ENCODE measurements around the gene ST8SIA3. TPM values are rescaled to one million over a fixed set of nuclear protein-coding genes. Genes with fewer than 3 reads are reported as not detected.
"Not testable (repeated sequence)": the region's sequence is repeated elsewhere in the genome, so short reads cannot be mapped to it uniquely, and the experiment has no call there.

The ST8SIA3 gene
- polyA plus RNA-seq, 3 donors = 0.09 TPM; not detected in 2

DNA sequence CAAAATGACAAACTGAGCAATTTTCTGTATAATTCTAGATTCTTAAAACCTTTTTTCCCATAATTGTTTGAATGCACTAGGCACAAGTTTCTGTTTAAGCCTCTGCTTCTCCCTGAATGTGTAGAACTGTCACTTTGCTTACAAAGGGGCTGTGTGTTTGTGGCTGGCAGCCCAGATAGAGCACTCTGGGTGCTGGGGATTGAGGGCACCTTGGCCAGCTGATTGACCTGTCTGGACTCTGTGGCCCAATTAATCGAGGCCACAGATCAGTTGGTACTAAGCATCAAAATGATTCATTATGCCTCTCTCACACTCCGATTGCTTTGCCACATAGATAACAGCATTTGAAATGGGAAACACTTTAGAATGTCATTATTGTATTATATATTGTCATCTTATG is 12.1 kb downstream of the ST8SIA3 start:
- no peak for DNase-seq

DNA sequence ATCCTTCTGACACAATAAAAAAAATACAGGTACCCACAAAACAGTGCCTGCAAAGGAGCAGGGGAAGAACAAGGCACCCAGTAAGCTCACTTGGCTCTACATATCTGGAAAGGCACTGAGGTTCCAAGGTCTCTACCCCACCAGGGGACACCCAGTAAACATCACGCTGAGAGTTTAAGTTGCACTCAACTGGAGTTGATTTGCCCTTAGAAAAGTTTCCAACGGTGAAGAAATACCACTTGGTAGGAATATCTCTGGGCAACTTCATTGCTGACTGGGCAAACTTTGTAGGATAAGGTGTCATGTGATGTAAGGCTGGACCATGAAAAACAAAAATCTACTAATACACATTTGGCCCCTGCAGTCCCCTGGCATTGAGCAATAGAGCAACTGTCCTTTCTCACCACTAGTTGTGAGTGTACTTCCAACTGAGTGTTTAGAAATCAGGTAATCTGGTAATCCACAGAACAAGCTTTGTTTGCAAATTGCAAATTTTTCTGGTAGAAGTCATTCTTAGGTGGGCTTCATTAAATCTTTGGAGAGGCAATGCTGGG is 14.2 kb downstream of the ST8SIA3 start:
- no peak for DNase-seq

DNA sequence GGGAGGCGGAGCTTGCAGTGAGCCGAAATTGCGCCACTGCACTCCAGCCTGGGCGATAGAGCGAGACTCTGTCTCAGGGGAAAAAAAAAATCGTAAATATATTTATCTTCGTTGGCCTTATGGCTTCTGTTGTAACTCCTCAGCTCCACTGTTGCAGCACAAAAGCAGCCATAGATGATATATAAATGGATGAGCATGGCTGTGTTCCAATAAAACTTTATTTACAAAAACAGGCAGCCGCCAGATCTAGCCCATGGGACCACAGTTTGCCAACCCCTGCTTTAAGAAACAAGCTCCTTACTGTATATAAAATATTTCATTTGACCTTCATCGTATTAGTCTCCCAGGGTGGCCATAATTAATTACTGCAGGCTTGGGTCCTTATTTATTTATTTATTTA is 20.1 kb downstream of the ST8SIA3 start:
- DNase-seq = no peak

DNA sequence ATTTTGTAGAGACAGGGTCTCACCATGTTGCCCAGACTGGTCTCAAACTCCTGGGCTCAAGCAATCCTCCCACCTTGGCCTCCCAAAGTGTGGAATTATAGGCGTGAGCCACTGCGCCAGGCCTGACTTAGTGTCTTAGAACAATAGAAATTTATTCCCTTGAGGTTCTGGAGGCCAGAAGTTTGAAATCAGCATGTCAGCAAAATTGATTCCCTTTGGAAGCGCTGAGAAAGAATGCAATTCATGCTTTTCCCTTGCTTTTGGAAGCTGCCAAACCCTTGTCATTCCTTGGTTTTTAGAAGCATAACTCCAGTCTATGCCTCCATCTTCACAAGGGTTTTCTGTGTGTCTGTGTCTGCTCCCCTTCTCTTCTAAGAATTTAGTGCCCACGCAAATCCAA is 20.7 kb downstream of the ST8SIA3 start:
- DNase-seq = no peak

DNA sequence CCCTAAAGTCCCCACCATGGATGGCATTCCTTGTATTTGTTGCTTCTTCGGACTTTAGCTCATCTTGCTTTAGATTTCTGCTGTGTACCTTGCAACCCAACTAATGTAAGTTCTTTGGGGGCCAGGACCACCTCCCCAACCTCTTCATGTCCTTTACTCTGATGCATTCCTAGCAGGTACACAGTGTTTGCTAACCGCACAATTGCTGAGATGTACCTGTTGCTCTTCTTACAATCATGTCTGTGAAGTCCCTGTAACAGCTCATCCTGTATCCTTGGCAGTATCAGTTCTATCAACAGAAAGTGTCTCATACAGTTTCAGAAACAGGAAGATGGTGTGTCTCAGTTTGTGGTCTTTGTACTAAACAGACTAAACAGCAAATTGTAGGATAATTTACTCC is 24.1 kb downstream of the ST8SIA3 start:
- no peak for DNase-seq

DNA sequence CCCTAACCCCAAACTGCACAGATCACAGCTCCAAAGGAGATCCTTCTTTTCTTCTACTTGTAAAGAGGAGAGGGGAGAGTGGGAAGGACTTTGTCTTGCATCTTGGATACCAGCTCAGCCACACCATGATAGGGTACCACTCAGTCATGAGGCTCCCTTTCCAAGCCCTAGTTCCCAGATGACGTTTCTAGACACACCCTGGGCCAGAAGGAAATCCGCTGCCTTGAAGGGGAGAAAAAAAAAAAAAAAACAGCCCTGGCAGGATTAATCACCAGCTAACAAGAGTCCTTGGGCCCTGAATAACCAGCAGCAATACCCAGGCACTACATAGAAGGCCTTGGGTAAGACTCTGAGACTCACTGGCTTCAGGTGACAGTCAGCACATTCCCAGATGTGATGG is 36.9 kb downstream of the ST8SIA3 start:
- no peak for DNase-seq

DNA sequence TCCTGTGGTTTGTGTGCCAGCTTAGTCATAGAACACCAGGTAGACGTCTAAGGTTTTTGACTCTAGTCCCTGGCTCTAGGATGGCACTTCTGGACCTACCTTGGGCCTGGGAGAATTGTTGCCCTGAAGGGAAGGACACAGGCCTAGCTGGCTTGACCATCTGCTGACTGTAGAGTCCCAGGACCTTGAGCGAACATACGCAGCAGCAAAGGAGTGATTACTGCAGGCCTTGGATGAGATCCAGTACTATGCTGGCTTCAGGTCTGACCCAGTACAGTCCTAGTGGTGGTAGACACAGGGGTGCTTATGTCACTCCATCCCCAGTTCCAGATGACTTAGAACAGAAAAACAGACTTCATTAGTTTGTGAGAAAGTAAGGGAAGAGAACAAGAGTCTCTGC is 37.7 kb downstream of the ST8SIA3 start:
- no peak for DNase-seq

DNA sequence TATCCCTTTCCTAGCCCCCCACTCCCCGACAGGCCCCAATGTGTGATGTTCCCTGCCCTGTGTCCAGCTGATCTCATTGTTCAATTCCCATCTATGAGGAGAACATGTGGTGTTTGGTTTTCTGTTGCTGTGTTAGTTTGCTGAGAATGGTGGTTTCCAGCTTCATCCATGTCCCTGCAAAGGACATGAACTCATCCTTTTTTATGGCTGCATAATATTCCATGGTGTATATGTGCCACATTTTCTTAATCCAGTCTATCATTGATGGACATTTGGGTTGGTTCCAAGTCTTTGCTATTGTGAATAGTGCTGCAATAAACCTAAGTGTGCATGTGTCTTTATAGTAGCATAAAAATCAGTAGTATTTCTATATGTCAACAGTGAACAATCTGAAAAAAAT is 42.4 kb downstream of the ST8SIA3 start:
- DNase-seq = not testable (repeated sequence)

DNA sequence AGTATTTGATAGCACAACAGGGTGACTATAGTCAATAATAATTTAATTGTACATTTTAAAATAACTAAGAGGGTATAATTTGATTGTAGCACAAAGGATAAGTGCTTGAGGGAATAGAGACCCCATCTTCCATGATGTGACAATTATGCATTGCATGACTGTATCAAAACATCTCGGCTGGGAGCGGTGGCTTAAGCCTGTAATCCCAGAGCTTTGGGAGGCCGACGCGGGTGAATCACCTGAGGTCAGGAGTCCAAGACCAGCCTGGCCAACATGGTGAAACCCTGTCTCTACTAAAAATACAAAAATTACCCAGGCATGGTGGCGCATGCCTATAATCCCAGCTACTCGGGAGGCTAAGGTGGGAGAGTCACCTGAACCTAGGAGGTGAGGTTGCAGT is 44.5 kb downstream of the ST8SIA3 start:
- DNase-seq = not testable (repeated sequence)

DNA sequence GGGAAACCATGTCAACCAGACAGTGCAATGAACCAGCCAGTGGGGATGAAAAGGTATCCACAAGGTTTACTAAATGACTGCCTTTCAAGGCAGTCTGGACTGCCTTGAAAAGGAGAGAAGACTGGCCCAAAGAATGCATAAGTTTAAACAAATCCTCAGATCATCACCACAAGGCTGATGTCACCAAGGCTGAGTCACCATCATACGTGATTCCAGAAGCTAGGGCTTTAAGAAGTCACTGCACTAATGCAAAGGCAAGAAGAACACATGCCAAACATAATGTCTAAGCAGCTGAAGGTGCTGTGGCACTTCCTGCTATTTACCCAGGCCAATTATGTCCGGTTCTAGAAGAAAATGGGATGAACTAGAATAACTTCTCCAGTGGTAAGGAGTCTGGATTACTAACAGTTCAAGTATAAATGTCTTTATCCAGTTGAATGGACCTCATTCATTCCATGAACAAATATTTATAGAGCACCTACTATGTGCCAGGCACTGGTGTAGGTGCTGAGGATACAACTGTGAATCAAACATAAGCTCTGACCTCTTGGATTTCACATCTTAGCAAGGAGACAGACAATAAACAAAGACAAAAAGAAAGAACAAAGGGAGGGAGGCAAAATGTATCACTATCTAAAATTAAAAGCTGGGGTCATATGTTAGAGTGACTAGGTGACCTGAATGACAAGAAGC is 45.2 kb downstream of the ST8SIA3 start:
- no peak for DNase-seq

DNA sequence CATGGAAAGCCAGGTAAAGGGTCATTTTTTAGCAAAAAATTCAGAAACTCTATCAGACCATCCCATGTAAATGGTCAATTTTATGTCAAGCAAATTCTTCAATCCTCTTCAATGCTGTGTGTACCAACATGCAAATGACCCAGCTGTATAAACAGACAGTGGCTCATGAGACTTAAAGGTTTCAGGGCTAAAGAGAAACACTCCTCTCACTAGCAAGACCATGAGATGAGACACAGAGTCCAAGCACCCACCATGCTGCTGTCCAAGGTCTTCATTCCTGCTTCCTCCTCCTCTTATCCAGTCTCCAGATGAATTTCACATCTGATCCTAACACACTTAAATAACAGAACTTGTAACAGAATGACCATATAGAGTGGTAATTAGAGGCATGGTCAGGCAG is 52.0 kb downstream of the ST8SIA3 start:
- DNase-seq = no peak

DNA sequence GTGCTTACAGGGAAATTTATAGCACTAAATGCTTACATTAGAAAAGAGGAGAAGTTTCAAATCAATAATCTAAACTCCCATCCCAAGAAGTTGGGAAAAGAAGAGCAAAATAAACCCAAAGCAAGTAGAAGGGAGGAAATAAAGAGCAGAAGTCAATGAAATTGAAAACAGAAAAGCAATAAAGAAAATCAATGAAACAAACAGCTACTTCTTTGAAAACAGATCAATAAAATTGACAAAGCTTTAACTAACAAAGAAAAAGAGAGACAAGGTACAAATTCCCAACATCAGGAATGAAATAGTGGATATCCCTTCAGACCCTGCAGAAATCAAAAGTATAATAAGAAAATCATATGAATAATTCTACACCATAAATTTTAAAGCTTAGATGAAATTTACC is 57.3 kb downstream of the ST8SIA3 start:
- no peak for DNase-seq

DNA sequence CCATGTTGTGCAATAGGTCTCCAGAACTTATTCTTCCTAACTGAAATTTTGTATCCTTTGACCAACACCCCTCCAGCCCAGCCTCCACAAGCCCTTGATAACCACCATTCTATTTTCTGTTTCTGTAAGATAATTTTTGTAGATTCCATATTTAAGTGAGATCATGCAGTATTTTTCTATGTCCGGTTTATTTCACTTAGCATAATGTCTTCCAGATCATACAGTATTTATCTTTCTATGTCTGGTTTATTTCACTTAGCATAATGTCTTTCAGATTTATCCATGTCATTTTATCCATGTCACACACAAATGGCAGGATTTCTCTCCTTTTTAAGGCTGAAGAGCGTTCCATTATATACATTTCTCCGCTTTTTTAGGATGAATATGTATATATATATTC is 58.4 kb downstream of the ST8SIA3 start:
- no peak for DNase-seq

DNA sequence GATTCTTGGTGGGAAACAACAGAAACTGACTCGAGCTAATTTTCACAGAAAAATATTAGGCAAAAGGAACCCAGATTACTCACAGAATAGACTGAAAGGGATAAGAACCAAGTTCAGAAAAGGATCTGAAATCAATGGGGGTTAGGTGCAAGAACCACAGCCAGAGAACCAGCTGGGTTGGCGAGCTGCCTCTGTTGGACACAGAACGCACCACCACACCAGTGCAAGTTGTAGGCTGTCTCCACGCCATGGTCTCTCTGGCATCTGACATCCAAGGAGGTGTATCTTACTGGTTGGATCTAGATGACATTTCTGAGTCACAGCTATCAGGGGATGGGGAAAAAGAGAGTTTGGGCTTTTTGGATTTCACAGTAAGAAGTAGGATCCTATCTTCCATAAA is 64.2 kb downstream of the ST8SIA3 start:
- DNase-seq = no peak

Other genes starting within 250 kb of the ST8SIA3 start
- not detected for gene BOD1L2, start 205.5 kb upstream of the ST8SIA3 start, polyA plus RNA-seq (ENCODE audit: insufficient read length in 3 of 3)
- gene ONECUT2, start 82.8 kb downstream of the ST8SIA3 start, polyA plus RNA-seq (ENCODE audit: insufficient read length in 3 of 3) = under 1 TPM; 0.09 to 0.14 (median 0.13) TPM
- gene FECH, start 234.1 kb downstream of the ST8SIA3 start, polyA plus RNA-seq (ENCODE audit: insufficient read length in 3 of 3) = 10 to 100 TPM; 31.6 to 43.6 (median 39.0) TPM